ENCODE data around the gene SPINDOC. TPM values are rescaled to one million over a fixed set of nuclear protein-coding genes. Genes with fewer than 3 reads are reported as not detected.

Gene SPINDOC
- total RNA-seq, 1 donor from 2014 or later, result 77.8 TPM

GRCh38 chr11:63866211-63866610 is 53.0 kb downstream of the SPINDOC start:
- H3K4me1 Mint-ChIP-seq (ENCODE audit: low read depth), result peaks cover 24% of the 10 kb centered on the region
- no peaks in the 10 kb centered on the region for H3K27me3 Mint-ChIP-seq
- H3K9me3 Mint-ChIP-seq (ENCODE audit: low read depth), result no peaks in the 10 kb centered on the region
- DNase-seq (ENCODE audit: low spot score, unreplicated experiment), result no peak
- H3K4me3 Mint-ChIP-seq (ENCODE audit: low read depth), result no peak overlapping the region
- H3K36me3 Mint-ChIP-seq (ENCODE audit: insufficient read depth), result peaks cover 3% of the 10 kb centered on the region
- H3K27ac Mint-ChIP-seq, result no peak overlapping the region
- TF ChIP-seq CTCF (IDR thresholded peaks at IDR 0.05; ENCODE audit: unreplicated experiment), result no peak

GRCh38 chr11:63867511-63867910 is 54.3 kb downstream of the SPINDOC start:
- no peak overlapping the region for H3K4me3 Mint-ChIP-seq (ENCODE audit: low read depth)
- no peak for TF ChIP-seq CTCF (IDR thresholded peaks at IDR 0.05; ENCODE audit: unreplicated experiment)
- DNase-seq (ENCODE audit: low spot score, unreplicated experiment), result no peak
- peaks cover 32% of the 10 kb centered on the region for H3K4me1 Mint-ChIP-seq (ENCODE audit: low read depth)
- peaks cover 3% of the 10 kb centered on the region for H3K36me3 Mint-ChIP-seq (ENCODE audit: insufficient read depth)
- no peak overlapping the region for H3K27ac Mint-ChIP-seq
- no peaks in the 10 kb centered on the region for H3K27me3 Mint-ChIP-seq
- H3K9me3 Mint-ChIP-seq (ENCODE audit: low read depth), result no peaks in the 10 kb centered on the region

- DNase-seq (ENCODE audit: low spot score, unreplicated experiment), result no peak
- no peak overlapping the region for H3K27ac Mint-ChIP-seq
- no peak for TF ChIP-seq CTCF (IDR thresholded peaks at IDR 0.05; ENCODE audit: unreplicated experiment)
- no peaks in the 10 kb centered on the region for H3K9me3 Mint-ChIP-seq (ENCODE audit: low read depth)
- no peaks in the 10 kb centered on the region for H3K27me3 Mint-ChIP-seq
- peaks cover 34% of the 10 kb centered on the region for H3K4me1 Mint-ChIP-seq (ENCODE audit: low read depth)
- no peak overlapping the region for H3K4me3 Mint-ChIP-seq (ENCODE audit: low read depth)
- no peaks in the 10 kb centered on the region for H3K36me3 Mint-ChIP-seq (ENCODE audit: insufficient read depth)
Measured at GRCh38 chr11:63868399-63869064, 55.3 kb downstream of the SPINDOC start.

- no peaks in the 10 kb centered on the region for H3K36me3 Mint-ChIP-seq (ENCODE audit: insufficient read depth)
- H3K9me3 Mint-ChIP-seq (ENCODE audit: low read depth), result no peaks in the 10 kb centered on the region
- H3K4me3 Mint-ChIP-seq (ENCODE audit: low read depth), result no peak overlapping the region
- DNase-seq (ENCODE audit: low spot score, unreplicated experiment), result no peak
- no peak overlapping the region for H3K27ac Mint-ChIP-seq
- H3K4me1 Mint-ChIP-seq (ENCODE audit: low read depth), result peaks cover 37% of the 10 kb centered on the region
- no peaks in the 10 kb centered on the region for H3K27me3 Mint-ChIP-seq
- no peak for TF ChIP-seq CTCF (IDR thresholded peaks at IDR 0.05; ENCODE audit: unreplicated experiment)
Measured at GRCh38 chr11:63869171-63869591, 55.9 kb downstream of the SPINDOC start.

- peaks cover 42% of the 10 kb centered on the region for H3K4me1 Mint-ChIP-seq (ENCODE audit: low read depth)
- H3K4me3 Mint-ChIP-seq (ENCODE audit: low read depth), result no peak overlapping the region
- no peaks in the 10 kb centered on the region for H3K36me3 Mint-ChIP-seq (ENCODE audit: insufficient read depth)
- H3K27ac Mint-ChIP-seq, result no peak overlapping the region
- TF ChIP-seq CTCF (IDR thresholded peaks at IDR 0.05; ENCODE audit: unreplicated experiment), result no peak
- no peak for DNase-seq (ENCODE audit: low spot score, unreplicated experiment)
- H3K9me3 Mint-ChIP-seq (ENCODE audit: low read depth), result no peaks in the 10 kb centered on the region
- H3K27me3 Mint-ChIP-seq, result no peaks in the 10 kb centered on the region
Measured at GRCh38 chr11:63869683-63870082, 56.4 kb downstream of the SPINDOC start.

All from progenitor cell of endocrine pancreas (in vitro differentiated cells).